ENCODE measurements around the gene STUB1. TPM values are rescaled to one million over a fixed set of nuclear protein-coding genes. Genes with fewer than 3 reads are reported as not detected.

Gene STUB1
- total RNA-seq, 6 experiments from 2014 or later: 37.3 to 69.6 (median 54.3) TPM

DNA sequence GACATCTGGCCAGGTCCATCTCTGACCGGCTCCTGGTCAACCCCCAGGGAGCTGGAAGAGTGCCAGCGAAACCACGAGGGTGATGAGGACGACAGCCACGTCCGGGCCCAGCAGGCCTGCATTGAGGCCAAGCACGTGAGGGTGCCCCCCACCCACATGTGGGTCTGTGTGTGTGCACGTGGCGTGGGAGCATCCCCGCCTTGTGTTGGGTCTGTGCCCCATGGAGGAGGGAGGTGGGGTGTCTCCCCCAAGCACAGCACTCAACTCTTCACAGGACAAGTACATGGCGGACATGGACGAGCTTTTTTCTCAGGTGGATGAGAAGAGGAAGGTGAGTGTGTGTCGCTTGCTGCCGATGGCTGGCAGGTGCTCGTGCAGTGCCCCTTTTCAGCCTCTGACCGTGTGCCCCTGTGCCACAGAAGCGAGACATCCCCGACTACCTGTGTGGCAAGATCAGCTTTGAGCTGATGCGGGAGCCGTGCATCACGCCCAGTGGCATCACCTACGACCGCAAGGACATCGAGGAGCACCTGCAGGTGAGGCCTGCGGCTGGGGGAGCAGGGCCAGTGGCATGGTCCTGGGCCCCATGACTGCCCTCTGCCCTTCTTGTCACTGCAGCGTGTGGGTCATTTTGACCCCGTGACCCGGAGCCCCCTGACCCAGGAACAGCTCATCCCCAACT is 1.7 kb downstream of the STUB1 start:
- WGBS (ENCODE audit: insufficient coverage, low coverage, low lambda C conversion rate, missing lambda C conversion rate): 42% methylated on average over 8 of the region's 28 CpGs
- Histone ChIP-seq H3K4me1 (peaks cover 0 to 41% (median 13%) of the 10 kb centered on the region in 4 donors), H3K9me3 (no peaks in the 10 kb centered on the region), H3K27me3 (no peaks in the 10 kb centered on the region), H3K4me3 (peak overlapping the region in 2 of 3 donors; percentile 62 to 77), H3K27ac (no peak overlapping the region), H3K36me3 (peaks cover 0 to 20% (median 7%) of the 10 kb centered on the region in 4 donors)
- ATAC-seq: no peak
- intact Hi-C loops (cut with DNase I): no loop called here
- no peak for TF ChIP-seq POLR2A (IDR thresholded peaks at IDR 0.05)
- TF ChIP-seq, protein P1, sequence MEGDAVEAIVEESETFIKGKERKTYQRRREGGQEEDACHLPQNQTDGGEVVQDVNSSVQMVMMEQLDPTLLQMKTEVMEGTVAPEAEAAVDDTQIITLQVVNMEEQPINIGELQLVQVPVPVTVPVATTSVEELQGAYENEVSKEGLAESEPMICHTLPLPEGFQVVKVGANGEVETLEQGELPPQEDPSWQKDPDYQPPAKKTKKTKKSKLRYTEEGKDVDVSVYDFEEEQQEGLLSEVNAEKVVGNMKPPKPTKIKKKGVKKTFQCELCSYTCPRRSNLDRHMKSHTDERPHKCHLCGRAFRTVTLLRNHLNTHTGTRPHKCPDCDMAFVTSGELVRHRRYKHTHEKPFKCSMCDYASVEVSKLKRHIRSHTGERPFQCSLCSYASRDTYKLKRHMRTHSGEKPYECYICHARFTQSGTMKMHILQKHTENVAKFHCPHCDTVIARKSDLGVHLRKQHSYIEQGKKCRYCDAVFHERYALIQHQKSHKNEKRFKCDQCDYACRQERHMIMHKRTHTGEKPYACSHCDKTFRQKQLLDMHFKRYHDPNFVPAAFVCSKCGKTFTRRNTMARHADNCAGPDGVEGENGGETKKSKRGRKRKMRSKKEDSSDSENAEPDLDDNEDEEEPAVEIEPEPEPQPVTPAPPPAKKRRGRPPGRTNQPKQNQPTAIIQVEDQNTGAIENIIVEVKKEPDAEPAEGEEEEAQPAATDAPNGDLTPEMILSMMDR (IDR thresholded peaks at IDR 0.05): no peak
- DNase-seq: no peak

DNA sequence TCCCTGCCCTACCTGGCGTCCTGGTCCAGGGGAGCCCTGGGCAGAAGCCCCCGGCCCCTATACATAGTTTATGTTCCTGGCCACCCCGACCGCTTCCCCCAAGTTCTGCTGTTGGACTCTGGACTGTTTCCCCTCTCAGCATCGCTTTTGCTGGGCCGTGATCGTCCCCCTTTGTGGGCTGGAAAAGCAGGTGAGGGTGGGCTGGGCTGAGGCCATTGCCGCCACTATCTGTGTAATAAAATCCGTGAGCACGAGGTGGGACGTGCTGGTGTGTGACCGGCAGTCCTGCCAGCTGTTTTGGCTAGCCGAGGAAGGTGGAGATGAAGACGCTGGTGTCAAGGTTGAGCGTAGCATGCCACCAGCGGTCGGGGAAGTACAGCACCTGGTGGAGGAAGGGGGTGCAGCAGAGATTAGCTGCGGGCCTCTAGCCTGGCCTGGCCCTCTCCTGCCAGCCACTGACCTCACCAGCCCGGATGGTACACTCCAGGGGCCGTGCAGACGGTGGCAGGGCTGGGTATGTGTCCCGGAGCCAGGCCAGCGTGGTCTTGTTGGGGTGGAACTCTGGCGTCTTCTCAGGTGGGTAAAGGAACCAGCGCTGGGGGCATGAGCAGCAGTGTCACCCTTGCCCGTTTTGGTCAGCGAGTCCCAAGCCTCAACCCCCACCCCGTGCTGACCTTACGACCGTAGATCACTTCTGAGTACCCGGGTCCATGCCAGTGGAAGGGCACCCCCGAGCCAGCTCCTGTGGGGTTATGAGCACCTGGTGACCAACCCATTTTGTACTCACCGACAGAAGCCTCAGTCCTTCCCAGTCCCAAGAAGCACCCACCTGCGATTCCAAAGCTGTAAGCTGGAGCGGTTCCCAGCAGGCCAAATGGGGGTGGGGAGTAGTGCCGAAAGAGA is 2.5 kb downstream of the STUB1 start:
- H3K27me3 ChIP-seq: no peaks in the 10 kb centered on the region
- intact Hi-C loops (cut with DNase I): no loop called here

DNA sequence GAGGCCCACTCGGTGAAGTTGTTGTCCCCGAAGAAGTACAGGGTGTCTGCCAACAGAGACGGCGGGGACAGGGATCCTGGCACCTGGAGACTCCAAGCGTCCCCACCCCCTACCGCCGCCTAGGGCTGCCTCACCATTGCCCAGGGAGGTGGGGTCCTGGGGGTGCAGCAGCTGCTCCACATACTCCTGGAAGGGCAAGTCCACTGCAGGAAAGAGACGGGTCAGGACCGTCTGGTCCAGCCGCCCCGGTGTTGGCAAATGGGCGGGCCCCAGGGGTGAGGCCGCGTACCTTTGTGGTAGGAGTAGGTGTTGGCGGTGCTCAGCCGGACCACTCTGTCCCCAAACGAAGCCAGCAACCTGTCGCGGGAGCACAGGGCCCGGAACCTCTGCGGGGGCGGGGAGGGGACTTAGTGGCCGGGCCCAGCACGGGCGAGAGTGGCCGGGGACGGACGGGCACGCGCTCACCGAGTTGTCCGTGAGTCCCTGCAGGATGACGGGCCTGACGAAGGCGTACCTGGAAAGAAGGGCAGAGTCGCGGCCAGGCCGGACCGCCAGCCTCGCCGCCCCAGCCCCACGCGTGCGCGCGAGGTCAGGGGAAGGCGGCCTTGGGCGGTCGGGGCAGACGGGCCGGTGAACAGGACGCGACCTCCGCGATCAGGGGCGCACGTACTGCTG is 3.3 kb downstream of the STUB1 start:
- TF ChIP-seq, protein P1 (IDR thresholded peaks at IDR 0.05): no peak
- no peak for TF ChIP-seq POLR2A (IDR thresholded peaks at IDR 0.05)

More for the DNA sequence above, 2.5 kb downstream of the STUB1 start:
- 59% methylated on average over 13 of the region's 36 CpGs for WGBS (ENCODE audit: insufficient coverage, low coverage, low lambda C conversion rate, missing lambda C conversion rate)
- Histone ChIP-seq H3K36me3 (peaks cover 0 to 21% (median 7%) of the 10 kb centered on the region in 4 donors), H3K27ac (no peak overlapping the region), H3K4me3 (peak overlapping the region in 1 of 3 donors; percentile 84), H3K4me1 (peaks cover 0 to 41% (median 13%) of the 10 kb centered on the region in 4 donors), H3K9me3 (no peaks in the 10 kb centered on the region)
- DNase-seq: peak in 1 of 3 donors; percentile 56
- ATAC-seq: no peak
- TF ChIP-seq POLR2A (IDR thresholded peaks at IDR 0.05): no peak
- TF ChIP-seq, protein P1 (IDR thresholded peaks at IDR 0.05): no peak

DNA sequence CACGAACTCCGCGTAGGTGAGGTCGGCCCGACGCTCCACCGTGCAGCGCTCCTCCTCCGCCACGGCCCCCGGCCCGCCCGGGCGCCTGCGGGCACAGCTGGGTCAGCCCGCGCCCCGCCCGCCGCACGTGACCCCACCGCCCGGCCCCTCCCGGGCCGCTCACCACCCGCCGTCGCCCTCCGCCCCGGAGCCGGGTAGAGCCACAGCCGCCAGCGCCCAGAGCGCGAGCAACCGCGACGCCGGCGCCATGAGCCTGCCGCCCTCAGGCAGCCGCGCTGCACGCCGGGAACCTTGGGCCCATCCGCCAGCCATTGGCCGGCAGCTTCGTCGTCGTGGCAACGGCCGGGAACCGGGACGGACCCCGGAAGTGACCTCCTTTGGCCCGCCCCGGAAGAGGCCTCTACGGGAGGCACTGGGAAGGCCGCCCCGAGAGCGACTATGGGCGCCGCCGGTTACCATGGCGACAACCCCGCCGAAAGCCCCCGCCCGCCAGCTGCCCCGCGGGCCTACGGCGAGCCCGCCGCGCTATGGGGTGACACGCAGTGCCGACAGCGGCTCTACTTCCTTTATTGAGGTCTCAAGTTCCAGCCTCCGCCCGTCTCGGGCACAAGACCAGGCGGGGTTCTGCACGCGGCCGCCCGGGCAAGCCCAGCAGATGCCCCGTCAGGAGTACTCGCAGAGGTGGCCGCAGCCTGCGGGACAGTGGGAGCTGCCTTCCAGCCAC is 4.0 kb downstream of the STUB1 start, which contains the start of gene JMJD8:
JMJD8 (minus strand) TSS at position 264 of the 724 bp plus-strand sequence; CDS start at position 249, 15 bp downstream.
- no peaks in the 10 kb centered on the region for H3K27me3 ChIP-seq
- H3K4me1 ChIP-seq: peaks cover 0 to 41% (median 17%) of the 10 kb centered on the region in 4 donors
- peak within 1 kb of the TSS; percentile 47 to 84 (median 68) for H3K4me3 ChIP-seq
- no peaks in the 10 kb centered on the region for H3K9me3 ChIP-seq
- ATAC-seq: peak; percentile 60 to 71 (median 66)
- WGBS (ENCODE audit: insufficient coverage, low coverage, low lambda C conversion rate, missing lambda C conversion rate): 0% methylated on average over 3 of the region's 91 CpGs
- H3K27ac ChIP-seq: peak within 1 kb of the TSS; percentile 32 to 40 (median 36)
- peaks cover 0 to 21% (median 7%) of the 10 kb centered on the region in 4 donors for H3K36me3 ChIP-seq
- intact Hi-C loops (cut with DNase I): no loop called here
- TF ChIP-seq POLR2A (IDR thresholded peaks at IDR 0.05): peak; percentile 63
- TF ChIP-seq, protein P1 (IDR thresholded peaks at IDR 0.05): no peak
- DNase-seq: peak; percentile 98

More for the DNA sequence above, 3.3 kb downstream of the STUB1 start:
- Histone ChIP-seq H3K4me1 (peaks cover 0 to 40% (median 14%) of the 10 kb centered on the region in 4 donors), H3K27me3 (no peaks in the 10 kb centered on the region), H3K9me3 (no peaks in the 10 kb centered on the region), H3K27ac (peak overlapping the region in 2 of 3 donors; percentile 32 to 36), H3K36me3 (peaks cover 0 to 21% (median 7%) of the 10 kb centered on the region in 4 donors), H3K4me3 (peak overlapping the region; percentile 47 to 84 (median 68))
- DNase-seq (peak in 1 of 3 donors; percentile 60), ATAC-seq (no peak)
- intact Hi-C loops (cut with DNase I): no loop called here
- WGBS (ENCODE audit: insufficient coverage, low coverage, low lambda C conversion rate, missing lambda C conversion rate): 41% methylated on average over 5 of the region's 57 CpGs

Data from right lobe of liver (tissue), 6 donors.